Neural progenitor cell (in vitro differentiated cells): ENCODE measurements around the gene CAMKK1. TPM values are rescaled to one million over a fixed set of nuclear protein-coding genes. Genes with fewer than 3 reads are reported as not detected.

Source experiments
- DNase-seq: peaks from one replicate; pipeline ENCODE4 v3.0.0-alpha.2; 2016; ENCODE audit warnings: low spot score
- H2AFZ ChIP-seq: fragments of 200-600 bp; sonication (generic); replicated peaks from 2 replicates; pipeline ENCODE4 v1.6.1; 2016; ENCODE audit warnings: antibody characterized with exemption
- H3F3A ChIP-seq: fragments of 200-600 bp; sonication (generic); 2 replicates; pipeline ENCODE4 v1.6.1; 2016; ENCODE audit warnings: antibody characterized with exemption, low read depth
- H3K27ac ChIP-seq: fragments of 200-600 bp; sonication (generic); 2 replicates; pipeline ENCODE4 v1.5.1; 2016; ENCODE audit warnings: mild to moderate bottlenecking
- H3K27me3 ChIP-seq: fragments of 200-600 bp; sonication (generic); 2 replicates; pipeline ENCODE4 v1.6.1; 2016; ENCODE audit warnings: mild to moderate bottlenecking, moderate library complexity
- H3K36me3 ChIP-seq: fragments of 200-600 bp; sonication (generic); 2 replicates; pipeline ENCODE4 v1.5.1; 2016
- H3K4me1 ChIP-seq: fragments of 200-600 bp; sonication (generic); 2 replicates; pipeline ENCODE4 v1.6.1; 2016; ENCODE audit warnings: mixed run types
- H3K4me2 ChIP-seq: fragments of 200-600 bp; sonication (generic); 2 replicates; pipeline ENCODE4 v1.6.1; 2016
- H3K4me3 ChIP-seq: fragments of 200-600 bp; sonication (generic); 2 replicates; pipeline ENCODE4 v1.5.1; 2016
- H3K79me2 ChIP-seq: fragments of 200-600 bp; sonication (generic); 2 replicates; pipeline ENCODE4 v1.6.1; 2016; ENCODE audit warnings: low read depth
- H3K9ac ChIP-seq: fragments of 200-600 bp; sonication (generic); 2 replicates; pipeline ENCODE4 v1.6.1; 2016
- H3K9me3 ChIP-seq: fragments of 200-600 bp; sonication (generic); 2 replicates; pipeline ENCODE4 v1.5.1; 2016; ENCODE audit warnings: low read depth
- H4K20me1 ChIP-seq: fragments of 200-600 bp; sonication (generic); 2 replicates; pipeline ENCODE4 v1.6.1; 2016; ENCODE audit warnings: low read depth
- H3K27ac Mint-ChIP-seq: 3 replicates; pipeline ENCODE4 v1.8.0; 2021; ENCODE audit warnings: mixed read lengths
- H3K27me3 Mint-ChIP-seq: 2 replicates; pipeline ENCODE4 v1.8.0; 2022; ENCODE audit warnings: low read depth, mild to moderate bottlenecking, inconsistent platforms, moderate library complexity, mixed read lengths; ENCODE audit not compliant: insufficient read depth
- H3K36me3 Mint-ChIP-seq: 3 replicates; pipeline ENCODE4 v1.8.0; 2021; ENCODE audit warnings: mixed read lengths
- H3K4me1 Mint-ChIP-seq: 3 replicates; pipeline ENCODE4 v1.8.0; 2021; ENCODE audit warnings: mixed read lengths
- H3K4me3 Mint-ChIP-seq: 3 replicates; pipeline ENCODE4 v1.8.0; 2021; ENCODE audit warnings: mild to moderate bottlenecking, moderate library complexity, mixed read lengths
- H3K9me3 Mint-ChIP-seq: 3 replicates; pipeline ENCODE4 v1.8.0; 2020; ENCODE audit warnings: mixed read lengths
- CTCF ChIP-seq: fragments of 200-600 bp; sonication (generic); IDR thresholded peaks from 2 replicates; pipeline ENCODE4 v1.5.1; 2017; ENCODE audit warnings: antibody characterized with exemption, mild to moderate bottlenecking
- EZH2 ChIP-seq: fragments of 200-600 bp; sonication (generic); IDR thresholded peaks from 2 replicates; pipeline ENCODE4 v1.6.1; 2017; ENCODE audit warnings: antibody characterized with exemption, mild to moderate bottlenecking, moderate library complexity
- EZH2phosphoT487 ChIP-seq: fragments of 200-600 bp; sonication (generic); IDR thresholded peaks from 2 replicates; pipeline ENCODE4 v1.6.1; 2017; ENCODE audit warnings: antibody characterized with exemption
- total RNA-seq: library from RNA; depleted of rRNA; stranded (reverse); fragments of >200 nt; gene quantifications from 2 replicates; pipeline ENCODE4 v1.2.3, GENCODE V29; 2015; ENCODE audit warnings: low replicate concordance

CAMKK1 gene
- total RNA-seq, 1 donor from 2014 or later, result 2.9 TPM

GRCh38 chr17:3814361-3814760 lies 78.5 kb downstream of the CAMKK1 start:
- H3F3A ChIP-seq, result no peaks in the 10 kb centered on the region
- H4K20me1 ChIP-seq, result no peaks in the 10 kb centered on the region
- H3K4me2 ChIP-seq, result no peak overlapping the region
- H3K9me3 ChIP-seq, result no peaks in the 10 kb centered on the region
- Mint-ChIP-seq H3K27me3 (no peaks in the 10 kb centered on the region), H3K4me1 (no peaks in the 10 kb centered on the region), H3K36me3 (peaks cover 18% of the 10 kb centered on the region), H3K4me3 (no peak overlapping the region), H3K9me3 (no peaks in the 10 kb centered on the region), H3K27ac (no peak overlapping the region)
- TF ChIP-seq EZH2, result no peak
- TF ChIP-seq CTCF, result no peak
- no peak for TF ChIP-seq EZH2phosphoT487
- H3K27ac ChIP-seq, result no peak overlapping the region
- no peaks in the 10 kb centered on the region for H3K4me1 ChIP-seq
- no peak overlapping the region for H3K9ac ChIP-seq
- H3K4me3 ChIP-seq, result no peak overlapping the region
- no peaks in the 10 kb centered on the region for H3K79me2 ChIP-seq
- peaks cover 15% of the 10 kb centered on the region for H3K36me3 ChIP-seq
- H3K27me3 ChIP-seq, result no peaks in the 10 kb centered on the region
- DNase-seq, result no peak
- H2AFZ ChIP-seq, result no peak overlapping the region

DNA sequence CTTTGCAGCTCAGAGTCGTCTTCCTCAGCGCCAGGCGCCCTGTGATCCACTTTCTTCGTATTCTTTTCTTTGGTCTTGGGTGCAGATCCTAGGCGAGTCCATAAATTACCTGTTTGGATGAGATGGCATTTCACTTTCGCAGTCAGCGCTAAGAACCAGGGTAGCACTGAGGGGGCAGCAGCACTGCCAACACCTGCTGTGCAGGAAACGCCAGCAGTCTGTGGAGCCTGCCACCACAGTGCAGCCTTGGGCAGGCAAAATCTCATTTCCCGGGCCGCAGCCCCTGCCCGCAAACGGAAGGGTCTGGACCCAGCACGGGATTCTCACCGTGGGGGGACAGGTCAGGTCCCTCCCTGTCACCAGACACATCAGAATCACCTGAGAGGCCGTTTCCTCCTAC lies 79.7 kb downstream of the CAMKK1 start:
- no peak overlapping the region for H3K27ac ChIP-seq
- peaks cover 7% of the 10 kb centered on the region for H3K36me3 ChIP-seq
- Mint-ChIP-seq H3K27me3 (no peaks in the 10 kb centered on the region), H3K36me3 (peaks cover 17% of the 10 kb centered on the region), H3K4me1 (no peaks in the 10 kb centered on the region), H3K27ac (no peak overlapping the region), H3K4me3 (no peak overlapping the region), H3K9me3 (no peaks in the 10 kb centered on the region)
- no peaks in the 10 kb centered on the region for H3K79me2 ChIP-seq
- no peaks in the 10 kb centered on the region for H3K9me3 ChIP-seq
- no peak overlapping the region for H3K9ac ChIP-seq
- no peaks in the 10 kb centered on the region for H3K4me1 ChIP-seq
- TF ChIP-seq CTCF, result no peak
- TF ChIP-seq EZH2phosphoT487, result no peak
- TF ChIP-seq EZH2, result no peak
- no peak overlapping the region for H2AFZ ChIP-seq
- H3K27me3 ChIP-seq, result no peaks in the 10 kb centered on the region
- DNase-seq, result no peak
- H3K4me2 ChIP-seq, result no peak overlapping the region
- H3F3A ChIP-seq, result no peaks in the 10 kb centered on the region
- H3K4me3 ChIP-seq, result no peak overlapping the region
- H4K20me1 ChIP-seq, result no peaks in the 10 kb centered on the region

DNA sequence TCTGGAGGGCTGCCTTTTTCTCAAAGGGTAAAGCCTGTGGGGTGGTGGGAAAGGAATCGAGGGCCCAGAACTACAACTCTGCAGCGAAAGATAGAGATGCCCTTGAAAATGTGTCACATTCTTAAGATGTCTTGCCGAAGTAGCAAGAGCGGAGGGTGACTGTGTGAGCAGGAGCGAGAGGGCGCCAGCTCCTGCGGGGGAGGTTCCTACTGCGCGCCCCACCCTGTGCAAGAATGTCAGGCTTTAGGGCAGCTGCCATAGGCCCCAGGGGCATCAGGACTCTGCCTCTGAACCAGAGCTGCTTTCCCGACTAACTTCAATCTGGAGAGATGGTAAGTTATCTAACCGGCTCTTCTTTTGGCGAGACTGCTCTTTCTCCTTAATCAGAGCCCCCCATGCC lies 80.1 kb downstream of the CAMKK1 start:
- no peak overlapping the region for H3K9ac ChIP-seq
- H3K4me1 ChIP-seq, result no peaks in the 10 kb centered on the region
- no peak overlapping the region for H3K4me2 ChIP-seq
- H3K9me3 ChIP-seq, result no peaks in the 10 kb centered on the region
- Mint-ChIP-seq H3K27me3 (no peaks in the 10 kb centered on the region), H3K4me1 (no peaks in the 10 kb centered on the region), H3K36me3 (peaks cover 20% of the 10 kb centered on the region), H3K27ac (no peak overlapping the region), H3K4me3 (no peak overlapping the region), H3K9me3 (no peaks in the 10 kb centered on the region)
- H3F3A ChIP-seq, result no peaks in the 10 kb centered on the region
- H4K20me1 ChIP-seq, result no peaks in the 10 kb centered on the region
- TF ChIP-seq EZH2phosphoT487, result no peak
- no peak for TF ChIP-seq CTCF
- no peak for TF ChIP-seq EZH2
- H3K4me3 ChIP-seq, result no peak overlapping the region
- H2AFZ ChIP-seq, result no peak overlapping the region
- no peak for DNase-seq
- H3K79me2 ChIP-seq, result no peaks in the 10 kb centered on the region
- peaks cover 3% of the 10 kb centered on the region for H3K36me3 ChIP-seq
- H3K27me3 ChIP-seq, result no peaks in the 10 kb centered on the region
- H3K27ac ChIP-seq, result no peak overlapping the region

GRCh38 chr17:3812284-3812683 lies 80.6 kb downstream of the CAMKK1 start:
- no peaks in the 10 kb centered on the region for H3K4me1 ChIP-seq
- no peaks in the 10 kb centered on the region for H3K36me3 ChIP-seq

More at GRCh38 chr17:3812284-3812683, 80.6 kb downstream of the CAMKK1 start:
- H3K27ac ChIP-seq, result no peak overlapping the region
- peaks cover 21% of the 10 kb centered on the region for H3K36me3 Mint-ChIP-seq
- H4K20me1 ChIP-seq, result no peaks in the 10 kb centered on the region
- no peak overlapping the region for H3K4me3 Mint-ChIP-seq
- no peaks in the 10 kb centered on the region for H3K4me1 Mint-ChIP-seq
- H3K9ac ChIP-seq, result no peak overlapping the region
- no peak overlapping the region for H3K4me2 ChIP-seq
- no peaks in the 10 kb centered on the region for H3K9me3 ChIP-seq
- no peak for DNase-seq
- H3K79me2 ChIP-seq, result no peaks in the 10 kb centered on the region
- H3K27ac Mint-ChIP-seq, result no peak overlapping the region
- H3K4me3 ChIP-seq, result no peak overlapping the region
- no peak for TF ChIP-seq EZH2phosphoT487
- no peak for TF ChIP-seq CTCF
- TF ChIP-seq EZH2, result no peak
- H3K27me3 ChIP-seq, result no peaks in the 10 kb centered on the region
- no peak overlapping the region for H2AFZ ChIP-seq
- H3K9me3 Mint-ChIP-seq, result no peaks in the 10 kb centered on the region
- H3K27me3 Mint-ChIP-seq, result no peaks in the 10 kb centered on the region
- no peaks in the 10 kb centered on the region for H3F3A ChIP-seq
